Type B pancreatic cell (in vitro differentiated cells): Measurements from ENCODE around the gene TNNC1. TPM values are rescaled to one million over a fixed set of nuclear protein-coding genes. Genes with fewer than 3 reads are reported as not detected.

Experiments
- DNase-seq: peaks from one replicate; pipeline ENCODE4 v3.0.0; 2021; ENCODE audit warnings: mixed read lengths; ENCODE audit not compliant: unreplicated experiment; ENCODE audit errors: extremely low spot score
- H3K27ac Mint-ChIP-seq: 2 replicates; pipeline ENCODE4 v1.8.0; 2021; ENCODE audit warnings: mild to moderate bottlenecking, mixed read lengths
- H3K27me3 Mint-ChIP-seq: 2 replicates; pipeline ENCODE4 v1.8.0; 2021; ENCODE audit warnings: mixed read lengths
- H3K36me3 Mint-ChIP-seq: 2 replicates; pipeline ENCODE4 v1.8.0; 2021; ENCODE audit warnings: mixed read lengths
- H3K4me1 Mint-ChIP-seq: one replicate; pipeline ENCODE4 v1.8.0; 2021; ENCODE audit warnings: mixed read lengths; ENCODE audit not compliant: unreplicated experiment
- H3K4me3 Mint-ChIP-seq: 2 replicates; pipeline ENCODE4 v1.8.0; 2021; ENCODE audit warnings: mild to moderate bottlenecking, mixed read lengths
- H3K9me3 Mint-ChIP-seq: 2 replicates; pipeline ENCODE4 v1.8.0; 2021; ENCODE audit warnings: mixed read lengths
- total RNA-seq: library from RNA; stranded (reverse); gene quantifications from 2 replicates; pipeline ENCODE4 v1.2.1, GENCODE V29; 2021; ENCODE audit warnings: low replicate concordance
- TF ChIP-seq, protein P1 (sequence below): fragments of 200-600 bp; sonication (generic); conservative IDR thresholded peaks from 2 replicates; pipeline ENCODE4 v1.5.0; 2021; ENCODE audit warnings: antibody characterized with exemption, mild to moderate bottlenecking

The TNNC1 gene
- total RNA-seq, 1 donor from 2014 or later: 6.6 TPM

DNA sequence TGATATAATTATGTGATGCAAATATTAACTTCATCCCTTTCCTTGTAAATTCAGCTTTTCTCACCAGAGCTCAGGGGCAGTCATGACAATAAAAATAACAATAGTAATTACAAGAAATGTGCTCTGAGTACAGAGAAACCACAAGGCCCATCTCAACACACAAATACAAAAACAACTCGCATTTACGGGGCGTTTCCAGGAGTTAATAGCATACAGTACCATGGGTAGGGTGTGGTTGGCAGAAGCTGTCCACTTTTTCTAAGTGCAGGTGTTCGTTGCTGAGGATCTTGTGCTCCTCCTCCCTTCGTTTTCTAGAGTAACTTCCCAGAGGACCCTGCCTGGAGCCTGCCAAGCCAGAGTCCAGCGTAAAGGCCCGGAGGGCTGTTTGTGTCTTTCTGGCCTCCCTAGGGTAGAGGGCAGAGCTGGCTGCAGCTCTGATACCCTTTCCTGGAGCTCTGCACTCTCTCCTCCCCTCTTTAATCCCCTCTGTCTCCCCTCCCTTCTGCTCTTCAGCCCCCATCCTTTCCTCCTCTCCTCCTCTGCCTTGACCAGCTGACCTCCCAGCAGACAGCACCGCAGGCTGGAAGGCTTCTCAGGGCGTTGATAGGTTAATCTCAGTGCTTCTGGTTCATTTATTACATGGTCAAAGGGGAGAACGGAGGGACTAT lies 20.4 kb downstream of the TNNC1 start:
- Mint-ChIP-seq H3K27me3 (peaks cover 1% of the 10 kb centered on the region), H3K36me3 (no peaks in the 10 kb centered on the region), H3K4me1 (peaks cover 27% of the 10 kb centered on the region), H3K9me3 (no peaks in the 10 kb centered on the region), H3K4me3 (no peak overlapping the region), H3K27ac (peak overlapping the region; percentile 33)
- TF ChIP-seq, protein P1, sequence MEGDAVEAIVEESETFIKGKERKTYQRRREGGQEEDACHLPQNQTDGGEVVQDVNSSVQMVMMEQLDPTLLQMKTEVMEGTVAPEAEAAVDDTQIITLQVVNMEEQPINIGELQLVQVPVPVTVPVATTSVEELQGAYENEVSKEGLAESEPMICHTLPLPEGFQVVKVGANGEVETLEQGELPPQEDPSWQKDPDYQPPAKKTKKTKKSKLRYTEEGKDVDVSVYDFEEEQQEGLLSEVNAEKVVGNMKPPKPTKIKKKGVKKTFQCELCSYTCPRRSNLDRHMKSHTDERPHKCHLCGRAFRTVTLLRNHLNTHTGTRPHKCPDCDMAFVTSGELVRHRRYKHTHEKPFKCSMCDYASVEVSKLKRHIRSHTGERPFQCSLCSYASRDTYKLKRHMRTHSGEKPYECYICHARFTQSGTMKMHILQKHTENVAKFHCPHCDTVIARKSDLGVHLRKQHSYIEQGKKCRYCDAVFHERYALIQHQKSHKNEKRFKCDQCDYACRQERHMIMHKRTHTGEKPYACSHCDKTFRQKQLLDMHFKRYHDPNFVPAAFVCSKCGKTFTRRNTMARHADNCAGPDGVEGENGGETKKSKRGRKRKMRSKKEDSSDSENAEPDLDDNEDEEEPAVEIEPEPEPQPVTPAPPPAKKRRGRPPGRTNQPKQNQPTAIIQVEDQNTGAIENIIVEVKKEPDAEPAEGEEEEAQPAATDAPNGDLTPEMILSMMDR: no peak
- no peak for DNase-seq

- DNase-seq: no peak
- TF ChIP-seq, protein P1: no peak
Observed at GRCh38 chr3:52432691-52433141, 21.1 kb downstream of the TNNC1 start.

DNA sequence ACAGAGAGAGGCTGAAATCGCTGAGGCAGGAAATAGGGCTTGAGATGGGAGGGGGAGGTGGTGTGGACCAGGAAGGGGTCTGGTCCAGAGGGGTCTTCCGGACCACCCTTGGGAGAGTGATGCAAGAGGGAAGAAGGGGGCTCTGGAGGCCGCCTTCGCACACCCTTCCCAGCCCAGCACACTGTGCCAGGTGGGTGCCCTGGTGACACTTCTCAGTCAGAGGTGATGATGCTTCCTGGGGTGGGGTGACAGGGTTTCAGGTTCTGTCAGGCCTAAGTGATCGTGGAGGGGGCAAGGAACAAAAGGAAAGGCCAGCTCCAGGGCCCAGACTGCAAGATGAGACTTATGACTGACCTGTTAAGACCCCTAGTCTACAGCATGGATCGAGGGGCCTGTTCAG lies 21.6 kb downstream of the TNNC1 start:
- Mint-ChIP-seq H3K27ac (no peak overlapping the region), H3K4me1 (peaks cover 30% of the 10 kb centered on the region), H3K36me3 (no peaks in the 10 kb centered on the region), H3K27me3 (peaks cover 3% of the 10 kb centered on the region), H3K9me3 (no peaks in the 10 kb centered on the region), H3K4me3 (no peak overlapping the region)
- no peak for DNase-seq
- TF ChIP-seq, protein P1: no peak

More at GRCh38 chr3:52432691-52433141, 21.1 kb downstream of the TNNC1 start:
- H3K4me1 Mint-ChIP-seq: peaks cover 30% of the 10 kb centered on the region
- H3K4me3 Mint-ChIP-seq: no peak overlapping the region
- H3K27me3 Mint-ChIP-seq: peaks cover 3% of the 10 kb centered on the region
- no peaks in the 10 kb centered on the region for H3K9me3 Mint-ChIP-seq
- H3K27ac Mint-ChIP-seq: peak overlapping the region; percentile 15
- H3K36me3 Mint-ChIP-seq: no peaks in the 10 kb centered on the region

DNA sequence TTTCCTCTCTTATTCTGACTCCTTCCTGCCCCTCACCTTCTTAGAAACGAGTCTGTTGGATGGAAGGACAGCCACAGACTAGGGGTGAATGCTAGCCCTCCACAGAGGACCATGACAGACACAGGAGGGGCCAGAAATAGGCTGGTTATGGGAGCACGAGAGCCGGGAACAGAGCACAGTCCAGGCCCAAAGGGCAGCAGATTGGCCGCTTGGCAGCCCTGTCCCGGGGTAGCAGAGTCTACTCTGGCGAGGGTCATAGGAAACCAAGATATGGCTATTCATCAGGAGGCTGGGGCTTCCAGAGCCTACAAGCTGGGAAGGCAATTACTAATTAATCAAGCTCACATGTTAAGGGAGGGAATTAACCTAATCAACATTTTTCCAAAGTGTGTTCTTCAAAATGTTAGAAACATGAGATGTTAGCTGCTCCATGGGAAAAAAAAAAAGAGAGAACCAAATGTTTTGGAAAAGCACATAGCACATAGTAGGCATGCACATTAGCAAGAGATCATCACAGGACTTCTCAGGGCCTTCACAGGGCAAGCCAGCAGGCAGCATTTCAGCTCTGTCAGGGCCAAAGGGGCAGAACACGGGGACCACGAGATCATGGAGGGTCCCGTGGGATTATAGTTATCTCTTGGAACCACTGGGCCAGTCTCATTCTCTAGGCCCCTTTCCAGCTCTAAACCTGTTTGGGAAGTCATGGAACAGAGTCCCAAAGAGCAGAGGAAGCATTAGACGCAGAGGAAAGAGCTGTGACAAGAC lies 22.2 kb downstream of the TNNC1 start:
- peaks cover 3% of the 10 kb centered on the region for H3K27me3 Mint-ChIP-seq
- H3K27ac Mint-ChIP-seq: no peak overlapping the region
- no peaks in the 10 kb centered on the region for H3K9me3 Mint-ChIP-seq

GRCh38 chr3:52430416-52430810 lies 23.4 kb downstream of the TNNC1 start:
- peaks cover 30% of the 10 kb centered on the region for H3K4me1 Mint-ChIP-seq
- H3K27ac Mint-ChIP-seq: no peak overlapping the region
- TF ChIP-seq, protein P1: no peak
- peaks cover 3% of the 10 kb centered on the region for H3K27me3 Mint-ChIP-seq
- no peak for DNase-seq
- H3K36me3 Mint-ChIP-seq: no peaks in the 10 kb centered on the region
- no peaks in the 10 kb centered on the region for H3K9me3 Mint-ChIP-seq
- no peak overlapping the region for H3K4me3 Mint-ChIP-seq

More for the DNA sequence above, 22.2 kb downstream of the TNNC1 start:
- Mint-ChIP-seq H3K4me3 (no peak overlapping the region), H3K36me3 (no peaks in the 10 kb centered on the region), H3K4me1 (peaks cover 30% of the 10 kb centered on the region)
- DNase-seq: no peak
- TF ChIP-seq, protein P1: no peak
